Suprapubic skin (tissue), 4 donors: ENCODE results near the gene ZNF880. TPM values are rescaled to one million over a fixed set of nuclear protein-coding genes. Genes with fewer than 3 reads are reported as not detected.

Source experiments
- DNase-seq, 2 donors: peaks; one replicate each; pipeline ENCODE4 v3.0.0-alpha.2; 2019; ENCODE audit warnings: low spot score in 2 of 2
- H3K27ac ChIP-seq: fragments of 200-600 bp; sonication (generic); one replicate; pipeline ENCODE4 v1.5.1; 2019
- H3K27me3 ChIP-seq: fragments of 200-600 bp; sonication (generic); one replicate; pipeline ENCODE4 v1.5.1; 2019
- H3K36me3 ChIP-seq: fragments of 200-600 bp; sonication (generic); one replicate; pipeline ENCODE4 v1.5.1; 2019
- H3K4me1 ChIP-seq: fragments of 200-600 bp; sonication (generic); one replicate; pipeline ENCODE4 v1.5.1; 2019
- H3K4me3 ChIP-seq: fragments of 200-600 bp; sonication (generic); one replicate; pipeline ENCODE4 v1.5.1; 2019; ENCODE audit warnings: mild to moderate bottlenecking
- H3K9me3 ChIP-seq: fragments of 200-600 bp; sonication (generic); one replicate; pipeline ENCODE4 v1.5.1; 2019
- CTCF ChIP-seq, 2 donors: fragments of 200-600 bp in 1 of 2; fragments of 450-650 bp in 1 of 2; sonication (generic) in 1 of 2; IDR thresholded peaks; one replicate each; pipeline ENCODE4 v1.5.1; 2016 to 2019; ENCODE audit warnings: antibody characterized with exemption in 2 of 2, mild to moderate bottlenecking in 1 of 2, moderate library complexity in 1 of 2
- EP300 ChIP-seq: sonication (generic); formaldehyde crosslinking; IDR thresholded peaks from one replicate; pipeline ENCODE4 v1.6.1; 2017; ENCODE audit warnings: antibody characterized with exemption
- POLR2A ChIP-seq, 2 donors: fragments of 450-650 bp; IDR thresholded peaks; one replicate each; pipeline ENCODE4 v1.6.1; 2017; ENCODE audit warnings: antibody characterized with exemption in 2 of 2, mild to moderate bottlenecking in 2 of 2, moderate library complexity in 2 of 2
- POLR2AphosphoS5 ChIP-seq, 3 donors: sonication (generic); formaldehyde crosslinking; IDR thresholded peaks; one replicate each; pipeline ENCODE4 v1.6.1; 2017; ENCODE audit warnings: antibody characterized with exemption in 3 of 3
- WGBS: methylation state at CpG from one replicate; pipeline ENCODE4 v1.1.5; 2018; 5-methylcytosine and 5-hydroxymethylcytosine counted together
- total RNA-seq, 4 donors: library from RNA; depleted of rRNA; stranded (reverse); fragments of >200 nt; gene quantifications; one replicate each; pipeline ENCODE4 v1.1.0, GENCODE V29; 2016

Gene ZNF880
- total RNA-seq, 4 donors from 2014 or later, result 12.1 to 30.5 (median 17.5) TPM

- Histone ChIP-seq H3K9me3 (no peaks in the 10 kb centered on the region), H3K4me3 (no peak overlapping the region), H3K4me1 (no peaks in the 10 kb centered on the region), H3K27me3 (no peaks in the 10 kb centered on the region), H3K27ac (no peak overlapping the region), H3K36me3 (peaks cover 52% of the 10 kb centered on the region)
- TF ChIP-seq EP300 (no peak), CTCF (IDR thresholded peaks at IDR 0.05) (no peak)
- no peak for DNase-seq
- 78% methylated on average over 9 of the region's 9 CpGs for WGBS
Measured at GRCh38 chr19:52351512-52351911, 18.2 kb upstream of the ZNF880 start.

DNA sequence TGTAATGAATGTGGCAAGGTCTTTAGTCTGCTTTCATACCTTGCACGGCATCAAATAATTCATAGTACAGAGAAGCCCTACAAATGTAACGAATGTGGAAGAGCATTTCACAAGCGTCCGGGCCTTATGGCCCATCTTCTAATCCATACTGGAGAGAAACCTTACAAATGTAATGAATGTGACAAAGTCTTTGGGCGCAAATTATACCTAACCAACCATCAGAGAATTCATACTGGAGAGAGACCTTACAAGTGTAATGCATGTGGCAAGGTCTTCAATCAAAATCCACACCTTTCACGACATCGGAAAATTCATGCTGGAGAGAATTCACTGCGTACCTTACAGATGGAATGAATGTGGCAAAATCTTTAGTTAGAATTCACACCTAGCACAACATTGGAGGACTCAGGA lies 3.3 kb upstream of the ZNF880 start:
- DNase-seq, result no peak
- WGBS, result 97% methylated on average over 8 of the region's 8 CpGs
- peaks cover 23% of the 10 kb centered on the region for H3K9me3 ChIP-seq
- no peak overlapping the region for H3K27ac ChIP-seq
- H3K4me1 ChIP-seq, result peaks cover 11% of the 10 kb centered on the region
- TF ChIP-seq POLR2A (IDR thresholded peaks at IDR 0.05) (no peak), CTCF (IDR thresholded peaks at IDR 0.05) (no peak), EP300 (no peak)
- no peaks in the 10 kb centered on the region for H3K27me3 ChIP-seq
- no peak overlapping the region for H3K4me3 ChIP-seq
- H3K36me3 ChIP-seq, result peaks cover 22% of the 10 kb centered on the region

- Histone ChIP-seq H3K4me1 (peaks cover 11% of the 10 kb centered on the region), H3K9me3 (peaks cover 13% of the 10 kb centered on the region), H3K27ac (peak overlapping the region; percentile 94), H3K27me3 (no peaks in the 10 kb centered on the region), H3K36me3 (peaks cover 38% of the 10 kb centered on the region), H3K4me3 (peak overlapping the region; percentile 78)
- no peak for DNase-seq
- whole genome bisulfite sequencing, result 40% methylated on average over 7 of the region's 7 CpGs
- TF ChIP-seq POLR2A (IDR thresholded peaks at IDR 0.05) (no peak), POLR2AphosphoS5 (IDR thresholded peaks at IDR 0.05) (no peak), CTCF (IDR thresholded peaks at IDR 0.05) (no peak), EP300 (no peak)
Measured at GRCh38 chr19:52370341-52370710, 603 bp downstream of the ZNF880 start.

GRCh38 chr19:52391135-52391534 lies 21.4 kb downstream of the ZNF880 start:
- no peak for DNase-seq
- Histone ChIP-seq H3K4me3 (no peak overlapping the region), H3K27me3 (no peaks in the 10 kb centered on the region), H3K36me3 (peaks cover 41% of the 10 kb centered on the region), H3K9me3 (peaks cover 49% of the 10 kb centered on the region), H3K4me1 (no peaks in the 10 kb centered on the region), H3K27ac (no peak overlapping the region)
- TF ChIP-seq POLR2A (IDR thresholded peaks at IDR 0.05), result no peak
- TF ChIP-seq EP300, result no peak
- no peak for TF ChIP-seq POLR2AphosphoS5 (IDR thresholded peaks at IDR 0.05)
- no peak for TF ChIP-seq CTCF (IDR thresholded peaks at IDR 0.05)
- WGBS, result 59% methylated on average over 1 of the region's 1 CpG

DNA sequence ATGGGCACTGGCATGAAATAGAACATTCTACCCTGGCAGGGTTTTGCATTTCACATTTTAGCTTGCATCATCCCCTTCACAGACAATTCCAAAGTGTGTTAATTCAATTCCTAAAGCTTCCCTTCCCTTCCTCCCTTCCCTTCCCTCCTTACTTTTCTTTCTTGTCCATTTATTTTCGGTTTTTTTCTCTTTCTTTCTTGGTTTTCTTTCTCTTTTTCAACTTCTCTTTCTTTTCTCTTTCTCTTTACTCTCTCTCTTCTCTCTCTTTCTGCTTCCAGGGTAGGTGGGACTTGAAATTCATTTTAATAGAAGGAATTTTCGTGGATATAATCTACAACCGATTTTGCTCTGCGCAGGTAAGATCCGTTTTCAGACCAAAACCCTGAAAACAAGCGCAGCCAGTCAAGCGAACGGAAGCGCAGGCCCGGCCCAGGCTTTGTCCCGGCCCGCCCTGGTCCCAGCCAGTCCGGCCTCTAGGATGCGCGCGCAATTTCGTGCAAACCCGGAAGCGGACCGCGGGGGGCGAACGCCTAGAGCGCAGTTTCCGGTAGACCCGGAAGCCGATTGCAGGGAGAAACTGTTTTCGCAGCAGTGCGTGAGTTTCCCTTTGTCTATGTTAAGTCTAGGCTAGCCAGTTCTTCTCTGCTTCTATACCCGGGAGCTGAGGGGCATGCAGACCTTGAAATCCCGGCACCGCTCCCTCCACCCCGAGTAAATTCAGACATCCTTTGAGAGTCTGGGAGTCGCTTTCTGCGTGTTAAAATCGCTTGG lies 27.8 kb downstream of the ZNF880 start, which contains the start of gene ZNF528:
TSS of gene ZNF528 (plus strand) at position 540 of the 771 bp plus-strand sequence. CDS start 4,165 bp downstream, outside the sequence.
- H3K27ac ChIP-seq, result peak within 1 kb of the TSS; percentile 78
- 2% methylated on average over 32 of the region's 36 CpGs for WGBS
- H3K4me3 ChIP-seq, result peak within 1 kb of the TSS; percentile 74
- peak; percentile 96 to 97 for DNase-seq
- peaks cover 9% of the 10 kb centered on the region for H3K9me3 ChIP-seq
- H3K4me1 ChIP-seq, result peaks cover 19% of the 10 kb centered on the region
- peak; percentile 34 to 79 (median 67) for TF ChIP-seq POLR2AphosphoS5 (IDR thresholded peaks at IDR 0.05)
- TF ChIP-seq POLR2A (IDR thresholded peaks at IDR 0.05), result peak; percentile 21 to 62
- TF ChIP-seq CTCF (IDR thresholded peaks at IDR 0.05), result no peak
- TF ChIP-seq EP300, result no peak
- peaks cover 50% of the 10 kb centered on the region for H3K36me3 ChIP-seq
- H3K27me3 ChIP-seq, result no peaks in the 10 kb centered on the region
